Liver (tissue), 9 donors: ENCODE results near the gene WIZ. TPM values are rescaled to one million over a fixed set of nuclear protein-coding genes. Genes with fewer than 3 reads are reported as not detected.

Experiments used
- DNase-seq: peaks from one replicate; pipeline ENCODE4 v3.0.0-alpha.2; 2017; ENCODE audit warnings: low spot score
- H3K27ac ChIP-seq, 2 donors: one replicate each; pipeline ENCODE4 v1.7.0; 2013; ENCODE audit warnings: inconsistent platforms in 2 of 2, low read length in 2 of 2, control low read depth in 1 of 2, low read depth in 1 of 2, mild to moderate bottlenecking in 1 of 2
- H3K27me3 ChIP-seq, 4 donors: one replicate each; pipeline versions ENCODE4 v1.6.1 to v1.7.0; 2013; ENCODE audit warnings: low read length in 3 of 4, inconsistent platforms in 1 of 4, mild to moderate bottlenecking in 1 of 4, moderate library complexity in 1 of 4; ENCODE audit not compliant: control insufficient read depth in 4 of 4, insufficient read depth in 4 of 4
- H3K36me3 ChIP-seq, 4 donors: one replicate each; pipeline versions ENCODE4 v1.6.1 to v1.7.0; 2013; ENCODE audit warnings: low read length in 3 of 4, mild to moderate bottlenecking in 3 of 4, low read depth in 1 of 4, moderate library complexity in 1 of 4; ENCODE audit not compliant: control insufficient read depth in 4 of 4, insufficient read depth in 3 of 4
- H3K4me1 ChIP-seq, 4 donors: one replicate each; pipeline versions ENCODE4 v1.6.1 to v1.7.0; 2013; ENCODE audit warnings: low read length in 3 of 4, mild to moderate bottlenecking in 3 of 4, moderate library complexity in 1 of 4; ENCODE audit not compliant: control insufficient read depth in 4 of 4, insufficient read depth in 4 of 4
- H3K4me3 ChIP-seq, 3 donors: one replicate each; pipeline versions ENCODE4 v1.6.1 to v1.7.0; 2013; ENCODE audit warnings: low read length in 3 of 3, control low read depth in 1 of 3, low read depth in 1 of 3, mild to moderate bottlenecking in 1 of 3
- H3K9ac ChIP-seq, 2 donors: one replicate each; pipeline ENCODE4 v1.7.0; 2013; ENCODE audit warnings: low read length in 2 of 2, mild to moderate bottlenecking in 2 of 2, moderate library complexity in 2 of 2, control low read depth in 1 of 2, low read depth in 1 of 2
- H3K9me3 ChIP-seq, 4 donors: one replicate each; pipeline versions ENCODE4 v1.6.1 to v1.7.0; 2013; ENCODE audit warnings: low read length in 3 of 4; ENCODE audit not compliant: control insufficient read depth in 4 of 4
- ATF3 ChIP-seq: IDR thresholded peaks from 2 replicates; pipeline ENCODE4 v1.6.1; 2016; ENCODE audit warnings: antibody characterized with exemption
- CTCF ChIP-seq: fragments of 150-350 bp; IDR thresholded peaks from 2 replicates; pipeline ENCODE4 v1.5.1; 2017; ENCODE audit warnings: improper control_type of control experiment, low read depth, low read length; ENCODE audit not compliant: missing input control
- EGR1 ChIP-seq, 2 donors: IDR thresholded peaks; 2 replicates each; pipeline ENCODE4 v1.6.1; 2016 to 2018; ENCODE audit warnings: antibody characterized with exemption in 2 of 2, low read depth in 2 of 2
- FOXA1 ChIP-seq: IDR thresholded peaks from 2 replicates; pipeline ENCODE4 v1.6.1; 2016; ENCODE audit warnings: antibody characterized with exemption
- FOXA2 ChIP-seq: IDR thresholded peaks from 2 replicates; pipeline ENCODE4 v1.6.1; 2016; ENCODE audit warnings: antibody characterized with exemption
- GABPA ChIP-seq, 2 donors: IDR thresholded peaks in 1 of 2; conservative IDR thresholded peaks in 1 of 2; 2 replicates each; pipeline ENCODE4 v1.6.1; 2016; ENCODE audit warnings: antibody characterized with exemption in 2 of 2, mild to moderate bottlenecking in 1 of 2, moderate library complexity in 1 of 2
- HNF4A ChIP-seq, 2 donors: conservative IDR thresholded peaks; 2 replicates each; pipeline ENCODE4 v1.6.1; 2016; ENCODE audit warnings: antibody characterized with exemption in 2 of 2, mild to moderate bottlenecking in 2 of 2
- HNF4G ChIP-seq: IDR thresholded peaks from 2 replicates; pipeline ENCODE4 v1.6.1; 2016; ENCODE audit warnings: antibody characterized with exemption
- JUND ChIP-seq, 2 donors: IDR thresholded peaks; 2 replicates each; pipeline ENCODE4 v1.6.1; 2016; ENCODE audit warnings: antibody characterized with exemption in 2 of 2
- MAX ChIP-seq: IDR thresholded peaks from 2 replicates; pipeline ENCODE4 v1.6.1; 2016; ENCODE audit warnings: antibody characterized with exemption
- NR2F2 ChIP-seq: IDR thresholded peaks from 2 replicates; pipeline ENCODE4 v1.6.1; 2016; ENCODE audit warnings: antibody characterized with exemption
- RAD21 ChIP-seq, 2 donors: IDR thresholded peaks; 2 replicates each; pipeline ENCODE4 v1.6.1; 2016; ENCODE audit warnings: antibody characterized with exemption in 2 of 2, mild to moderate bottlenecking in 2 of 2
- REST ChIP-seq: IDR thresholded peaks from 2 replicates; pipeline ENCODE4 v1.6.1; 2016; ENCODE audit warnings: antibody characterized with exemption, mild to moderate bottlenecking
- RXRA ChIP-seq, 2 donors: IDR thresholded peaks; 2 replicates each; pipeline ENCODE4 v1.6.1; 2017 to 2018; ENCODE audit warnings: antibody characterized with exemption in 2 of 2, mild to moderate bottlenecking in 1 of 2
- SP1 ChIP-seq: IDR thresholded peaks from 2 replicates; pipeline ENCODE4 v1.6.1; 2018; ENCODE audit warnings: antibody characterized with exemption, mild to moderate bottlenecking
- TAF1 ChIP-seq: conservative IDR thresholded peaks from 2 replicates; pipeline ENCODE4 v1.6.1; 2016; ENCODE audit warnings: antibody characterized with exemption, mild to moderate bottlenecking
- ZBTB33 ChIP-seq: IDR thresholded peaks from 2 replicates; pipeline ENCODE4 v1.6.1; 2016; ENCODE audit warnings: antibody characterized with exemption
- WGBS: extraction: QIAGEN DNeasy Blood & Tissue Kit; methylation state at CpG from one replicate; pipeline ENCODE4 v1.1.7; 2013; 5-methylcytosine and 5-hydroxymethylcytosine counted together
- polyA plus RNA-seq, 2 donors: library from polyadenylated mRNA; stranded (reverse) in 1 of 2; unstranded in 1 of 2; fragments of 200-250 nt in 1 of 2; fragments of >200 nt in 1 of 2; fragmentation: Nextera tagmentation in 1 of 2; extraction: Ambion mirVana in 1 of 2; gene quantifications; one replicate each; pipeline versions ENCODE4 v1.2.1 to v1.2.3, GENCODE V29; 2013 to 2015
- total RNA-seq, 2 donors: library from RNA; depleted of rRNA; stranded (reverse); fragments of >200 nt; gene quantifications; one replicate each; pipeline ENCODE4 v1.2.3, GENCODE V29; 2014
- donor health status: healthy.
- donor health status: healthy.
- donor health status: healthy.
- donor health status: healthy.
- donor health status: healthy.

Gene WIZ
- total and polyA plus RNA-seq, 4 donors = 3.8 to 12.7 (median 8.6) TPM

- no peak for TF ChIP-seq CTCF
- TF ChIP-seq GABPA (IDR thresholded peaks at IDR 0.05 in 1 of 2, conservative IDR thresholded peaks at IDR 0.05 in 1 of 2) = no peak
- no peak for TF ChIP-seq FOXA2
- no peak for TF ChIP-seq TAF1
- no peak for TF ChIP-seq ZBTB33
- no peak for TF ChIP-seq REST
- TF ChIP-seq ATF3 = no peak
- TF ChIP-seq RAD21 (IDR thresholded peaks at IDR 0.05) = no peak
- no peak for TF ChIP-seq FOXA1
- TF ChIP-seq JUND (IDR thresholded peaks at IDR 0.05) = no peak
- no peak for TF ChIP-seq HNF4A (conservative IDR thresholded peaks at IDR 0.05)
- TF ChIP-seq HNF4G = no peak
- TF ChIP-seq SP1 = no peak
- no peak for TF ChIP-seq EGR1 (IDR thresholded peaks at IDR 0.05; ENCODE audit: low read depth in 2 of 2)
- no peak for TF ChIP-seq RXRA (IDR thresholded peaks at IDR 0.05)
- no peak for TF ChIP-seq NR2F2
- TF ChIP-seq MAX = no peak
- Histone ChIP-seq H3K9me3 (no peaks in the 10 kb centered on the region), H3K27ac (no peak overlapping the region), H3K36me3 (no peaks in the 10 kb centered on the region), H3K27me3 (no peaks in the 10 kb centered on the region), H3K4me3 (no peak overlapping the region), H3K4me1 (peaks cover 6 to 40% (median 35%) of the 10 kb centered on the region in 4 donors), H3K9ac (no peak overlapping the region)
- no peak for DNase-seq
- 93% methylated on average over 15 of the region's 15 CpGs for WGBS
Measured at GRCh38 chr19:15444505-15445226, 5.1 kb downstream of the WIZ start.
